Fibroblast of skin of abdomen (primary cell): ENCODE data around the gene SLC13A3.
"Not testable (repeated sequence)": the region's sequence is repeated elsewhere in the genome, so short reads cannot be mapped to it uniquely, and the experiment has no call there.

Experiments
- DNase-seq: peaks from one replicate; pipeline ENCODE4 v3.0.0-alpha.2; 2013

Gene SLC13A3

DNA sequence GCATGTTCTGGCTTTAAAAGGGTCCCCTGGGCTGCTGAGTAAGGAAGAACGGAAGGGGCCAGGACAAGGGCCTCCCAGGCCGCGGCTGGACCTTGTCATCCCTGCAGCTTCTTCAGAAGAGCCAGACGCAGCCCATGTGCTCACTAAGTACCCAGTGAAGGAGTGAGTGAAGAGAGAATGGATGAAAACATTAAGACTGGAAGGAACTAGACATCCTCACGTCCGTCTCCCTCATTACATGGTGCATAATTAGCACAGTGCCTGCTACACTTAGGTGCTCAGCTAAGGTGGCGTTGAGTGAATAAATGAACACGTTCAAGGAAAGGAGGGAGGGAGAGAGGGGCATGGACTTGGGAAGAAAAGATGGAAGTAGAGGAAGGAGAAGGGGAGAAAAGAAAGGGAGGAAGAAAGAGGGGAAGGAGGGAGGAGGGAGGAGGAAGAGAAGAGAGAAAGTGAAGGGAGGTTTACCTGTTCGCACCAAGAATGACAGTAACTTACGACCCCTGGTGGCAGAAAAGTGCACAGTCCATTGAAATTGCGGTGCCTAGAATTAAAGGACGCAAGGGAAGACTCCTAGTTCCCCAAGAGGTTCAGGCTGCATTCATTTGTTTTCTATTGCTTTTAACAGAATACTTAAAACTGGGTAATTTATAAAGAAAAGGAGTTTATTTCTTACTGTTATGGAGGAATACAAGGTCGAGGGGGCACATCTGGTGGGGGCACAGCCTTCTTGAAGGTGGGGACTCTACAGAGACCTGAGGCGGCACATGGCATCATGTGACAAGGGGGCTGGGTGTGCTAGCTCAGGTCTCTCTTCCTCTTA is 30.0 kb upstream of the SLC13A3 start:
- DNase-seq, result no peak

DNA sequence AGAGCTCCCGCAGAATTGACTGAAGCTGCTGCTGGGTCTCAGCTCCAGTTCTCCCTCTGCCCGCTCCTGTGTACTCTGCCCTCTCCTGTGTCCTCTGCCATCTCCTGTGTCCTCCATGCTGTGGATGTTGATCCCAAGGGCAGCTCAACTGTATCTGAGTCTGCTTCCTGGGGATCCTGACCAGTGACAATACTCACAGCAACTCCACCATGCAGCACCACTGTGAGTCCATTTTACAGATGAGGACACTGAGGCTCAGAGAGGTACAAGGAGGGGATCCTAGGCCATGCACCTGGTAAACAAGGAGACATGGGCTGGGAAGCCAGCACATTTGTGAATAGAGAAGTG is 29.4 kb upstream of the SLC13A3 start:
- DNase-seq, result no peak

DNA sequence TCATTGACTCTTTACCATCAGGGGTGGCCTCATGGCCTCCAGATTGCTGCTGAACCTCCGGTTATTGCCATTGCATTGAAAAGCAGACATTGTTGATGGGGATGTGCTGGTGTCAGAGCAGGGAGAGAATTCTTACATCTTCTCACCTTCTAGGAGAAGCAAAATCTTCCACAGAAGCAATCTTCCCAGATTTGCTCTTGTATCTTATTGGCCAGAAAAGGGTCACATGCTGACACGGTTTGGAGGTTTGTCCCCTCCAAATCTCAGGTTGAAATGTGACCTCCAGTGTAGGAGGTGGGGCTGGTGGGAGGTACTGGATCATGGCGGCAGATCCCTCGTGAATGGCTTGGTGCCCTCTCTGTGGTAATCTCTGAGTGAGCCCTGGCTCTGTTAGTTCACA is 27.3 kb upstream of the SLC13A3 start:
- DNase-seq, result no peak

DNA sequence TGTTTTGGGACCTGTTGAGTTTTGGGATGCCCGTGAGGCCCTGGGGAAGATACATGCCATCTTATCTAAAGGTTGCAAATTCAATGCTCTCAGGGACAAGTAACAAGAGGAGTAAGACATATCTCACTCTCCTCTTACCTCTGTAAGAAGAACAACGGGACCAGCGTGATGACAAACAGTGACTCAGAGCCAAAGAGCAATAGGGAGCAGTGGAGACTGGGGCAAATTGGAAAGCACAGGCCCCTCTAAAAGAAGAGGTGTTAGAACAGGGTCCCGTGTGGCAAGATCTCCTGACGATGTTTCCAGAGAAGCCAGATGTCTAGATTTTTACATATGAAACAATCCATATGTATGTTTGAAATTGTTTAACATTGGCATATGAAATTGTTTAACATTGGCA is 26.3 kb upstream of the SLC13A3 start:
- DNase-seq, result no peak

DNA sequence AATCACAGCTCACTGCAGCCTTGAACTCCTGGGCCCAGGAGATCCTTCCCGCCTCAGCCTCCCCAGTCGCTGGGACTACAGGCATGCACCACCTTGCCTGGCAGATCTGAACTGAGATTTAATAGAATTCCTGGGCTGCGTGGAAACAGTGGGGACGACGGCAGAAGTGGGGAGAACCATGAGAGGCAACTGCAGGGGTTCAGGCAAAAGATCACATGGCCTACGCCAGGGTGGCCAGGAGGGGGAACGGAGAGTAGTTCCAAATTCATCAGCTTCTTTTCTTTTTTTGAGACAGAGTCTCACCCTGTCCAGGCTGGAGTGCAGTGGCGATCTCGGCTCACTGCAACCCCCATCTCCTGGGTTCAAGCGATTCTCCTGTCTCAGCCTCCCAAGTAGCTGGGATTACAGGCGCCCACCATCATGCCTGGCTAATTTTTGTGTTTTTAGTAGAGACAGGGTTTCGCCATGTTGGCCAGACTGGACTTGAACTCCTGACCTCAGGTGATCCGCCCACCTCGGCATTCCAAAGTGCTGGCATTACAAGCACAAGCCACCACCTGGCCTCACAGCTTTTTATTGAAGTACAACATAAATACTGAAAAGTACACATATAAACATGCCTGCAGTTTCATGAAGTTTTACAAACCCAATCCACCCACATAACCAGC is 25.5 kb upstream of the SLC13A3 start:
- DNase-seq, result not testable (repeated sequence)

DNA sequence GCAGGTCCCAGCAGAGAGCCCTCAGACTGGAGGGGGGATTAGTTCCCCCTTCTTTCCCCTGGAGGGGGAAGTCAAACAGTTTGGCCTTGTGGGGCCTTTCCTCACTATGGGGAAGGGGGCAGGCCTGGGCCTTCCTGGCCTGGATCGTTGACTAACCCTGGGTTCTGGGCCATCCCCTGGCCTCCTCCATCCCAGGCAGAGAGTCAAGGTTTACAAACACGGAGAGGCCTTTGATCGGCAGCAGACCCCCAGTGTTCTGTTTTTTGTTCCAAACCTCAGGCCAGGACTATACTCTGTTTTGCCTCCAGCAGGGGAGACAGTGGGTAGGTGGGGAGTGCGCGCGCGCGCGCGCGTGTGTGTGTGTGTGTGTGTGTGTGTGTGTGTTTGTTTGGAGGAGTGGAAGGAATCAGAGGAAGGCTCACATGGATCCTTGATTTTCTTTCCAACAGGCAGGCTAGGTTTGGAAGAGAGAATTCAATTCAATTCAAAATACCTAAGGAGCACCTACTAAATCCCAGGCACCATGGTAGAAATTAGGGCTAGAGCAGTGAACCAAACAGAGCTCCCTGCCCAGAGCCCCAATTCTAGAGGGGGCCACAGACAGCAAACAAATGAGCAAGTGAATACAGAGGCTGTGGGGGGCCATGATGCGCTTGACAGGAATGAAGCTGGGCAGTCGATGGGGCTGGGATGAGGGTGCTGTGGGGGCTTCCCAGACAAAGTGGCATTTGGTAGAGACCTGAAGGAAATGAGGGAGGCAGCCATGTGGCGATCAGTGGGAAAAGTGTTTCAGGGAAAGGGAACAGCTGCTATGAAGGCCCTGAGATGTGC is 23.2 kb upstream of the SLC13A3 start:
- DNase-seq, result no peak

DNA sequence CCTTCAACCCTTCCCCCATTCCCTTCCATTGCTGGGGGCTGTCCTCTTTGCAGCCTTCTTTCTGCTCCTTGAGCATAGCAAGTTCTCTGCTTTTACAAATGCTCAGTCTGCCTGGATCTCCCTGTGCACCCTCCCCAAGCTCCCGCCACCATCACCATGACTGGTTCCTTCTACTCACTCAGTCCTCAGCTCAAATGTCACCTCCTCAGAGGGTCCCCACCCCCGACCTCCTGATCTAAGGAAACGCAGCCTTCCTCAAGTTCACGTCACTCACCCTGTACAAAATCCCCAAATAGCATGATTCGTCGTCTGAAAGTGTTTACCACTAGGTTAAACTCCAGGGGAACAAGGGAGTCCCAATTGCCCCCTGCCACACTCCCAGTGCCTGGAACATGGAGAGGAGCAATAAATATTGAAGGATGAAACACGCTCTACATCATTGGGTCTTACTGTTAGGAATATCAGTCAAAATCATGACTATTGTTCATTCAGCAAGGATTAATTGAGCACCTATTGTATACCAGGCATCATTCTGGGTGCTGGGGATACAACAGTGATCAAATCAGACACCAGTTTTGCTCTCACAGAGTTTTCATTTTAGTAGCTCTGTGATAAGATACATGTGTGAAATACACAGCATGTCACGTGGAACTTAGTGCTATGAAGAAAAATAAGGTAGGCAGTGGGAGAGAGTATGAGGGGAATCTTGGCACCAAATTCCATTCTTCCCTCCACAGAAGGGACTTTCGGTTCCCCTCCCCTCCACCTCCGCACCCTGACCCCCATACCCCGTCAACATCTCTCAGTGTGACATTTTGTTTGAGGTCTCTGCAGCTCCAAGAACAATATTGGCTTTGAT is 22.4 kb upstream of the SLC13A3 start:
- no peak for DNase-seq

DNA sequence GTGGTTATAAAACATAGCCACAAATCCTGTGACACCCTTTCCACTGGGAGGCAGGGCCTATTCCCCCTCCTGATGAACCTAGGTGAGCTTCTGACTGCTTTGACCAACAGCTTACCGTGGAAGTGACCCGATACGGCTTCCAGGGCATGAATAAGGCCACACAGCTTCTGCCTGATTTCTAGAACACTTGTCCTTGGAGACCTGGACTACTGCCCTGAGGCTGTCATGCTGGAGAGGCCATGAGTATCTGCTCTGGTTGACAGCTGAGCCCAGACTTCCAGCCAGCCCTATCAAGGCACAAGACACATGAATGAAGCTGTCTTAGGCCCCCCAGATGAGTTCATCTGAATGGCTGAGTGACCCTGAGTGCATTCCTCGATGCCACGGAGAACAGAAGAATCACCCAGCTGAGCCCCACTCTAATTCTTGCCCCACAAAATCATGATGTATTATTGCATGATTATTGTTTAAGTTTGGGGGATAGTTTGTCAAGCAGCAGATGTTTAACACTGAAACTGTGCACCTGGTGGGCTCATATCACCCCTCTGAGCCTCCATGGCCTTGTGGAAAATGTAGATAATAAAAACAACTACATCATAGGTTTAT is 21.4 kb upstream of the SLC13A3 start:
- no peak for DNase-seq

DNA sequence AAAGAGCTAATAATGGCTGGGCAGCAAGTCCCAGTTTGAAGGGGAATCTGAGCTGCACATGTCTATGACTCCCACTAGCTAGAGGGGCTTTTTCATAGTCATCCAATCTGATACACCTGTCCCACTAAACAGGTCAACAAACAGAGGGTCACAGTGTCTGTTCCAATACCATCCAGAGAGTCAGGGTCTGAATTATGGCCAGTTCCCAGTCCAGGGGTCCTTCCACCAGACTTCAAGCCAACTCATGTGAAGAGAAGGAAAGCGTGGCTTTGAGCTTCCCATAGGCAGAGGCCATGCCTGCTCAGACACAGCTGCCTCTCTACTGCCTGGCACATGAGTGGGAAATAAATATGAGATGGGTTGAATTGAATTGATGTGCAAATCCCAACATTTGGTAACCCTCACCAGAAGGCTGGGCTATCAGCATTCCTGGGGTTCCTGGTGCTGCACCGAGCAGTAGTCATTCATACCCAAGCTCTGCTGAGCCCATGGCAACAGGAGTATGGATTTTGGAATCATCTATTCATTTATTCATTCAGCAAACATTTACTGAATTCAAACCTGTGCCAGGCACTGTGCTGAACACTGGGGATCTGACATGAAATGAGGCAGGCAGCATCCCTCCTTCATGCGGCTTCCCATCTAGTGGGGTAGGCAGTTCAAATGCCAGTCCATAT is 20.7 kb upstream of the SLC13A3 start:
- no peak for DNase-seq

DNA sequence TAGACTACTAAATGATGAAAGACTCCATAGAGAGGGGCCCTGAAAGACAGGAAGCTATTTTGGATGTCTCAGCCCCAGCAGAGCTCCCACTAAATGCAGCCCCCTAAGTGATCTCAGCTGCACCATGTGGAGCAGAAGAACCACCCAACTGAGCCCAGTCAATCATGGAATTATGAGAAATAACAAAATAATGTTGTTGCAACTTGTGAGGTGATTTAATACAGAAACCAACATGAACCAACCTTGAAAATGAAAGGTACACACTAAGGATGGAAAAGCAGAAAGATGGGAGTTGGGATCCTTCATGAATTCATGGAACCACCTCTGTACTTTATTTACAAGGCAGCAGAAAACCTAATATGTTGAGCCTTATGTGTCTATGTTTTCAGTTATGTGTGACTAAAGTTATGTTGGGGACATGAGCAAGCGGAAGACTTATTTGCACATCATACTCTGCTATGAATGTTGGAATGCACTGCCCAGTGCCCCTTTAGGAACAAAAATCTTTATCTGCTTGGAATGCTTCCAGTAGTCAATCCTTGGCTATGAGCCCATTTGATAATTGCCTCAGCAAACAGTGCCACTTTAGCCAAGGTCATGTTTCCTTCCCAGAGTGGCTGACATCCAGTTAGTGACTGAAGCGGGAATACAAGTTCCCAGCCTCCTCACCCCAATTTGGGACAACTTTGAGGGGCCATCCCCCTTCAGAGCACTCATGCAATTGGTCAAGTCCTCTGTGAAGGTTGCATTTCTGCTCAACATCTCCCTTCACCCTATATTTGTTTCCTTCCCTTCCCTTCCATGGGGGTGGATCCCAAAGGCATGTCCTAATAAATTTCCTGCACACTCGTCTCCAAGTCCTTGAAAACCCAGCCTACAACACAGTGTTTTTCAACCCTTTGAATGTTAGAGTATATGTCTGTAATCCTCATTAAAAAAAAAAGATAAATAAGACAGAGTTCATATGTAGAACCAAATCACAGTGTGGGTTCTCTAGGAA is 19.6 kb upstream of the SLC13A3 start:
- no peak for DNase-seq

DNA sequence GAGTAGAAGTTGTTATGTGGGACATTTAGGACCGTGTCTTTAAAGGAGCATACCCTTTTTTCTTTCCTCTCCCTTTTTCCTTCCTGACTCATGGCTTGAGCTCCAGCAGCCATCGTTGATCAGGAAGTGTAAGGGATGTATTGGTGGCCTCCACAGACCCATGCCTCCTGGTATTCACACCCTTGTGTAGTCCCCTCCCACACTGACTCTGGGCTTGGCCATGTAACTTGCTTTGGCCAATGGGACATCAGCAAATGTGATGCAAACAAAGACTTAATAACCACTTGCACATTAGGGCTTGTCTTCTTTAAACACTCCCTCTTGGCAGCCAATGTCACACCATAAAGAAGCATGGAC is 18.9 kb upstream of the SLC13A3 start:
- no peak for DNase-seq

DNA sequence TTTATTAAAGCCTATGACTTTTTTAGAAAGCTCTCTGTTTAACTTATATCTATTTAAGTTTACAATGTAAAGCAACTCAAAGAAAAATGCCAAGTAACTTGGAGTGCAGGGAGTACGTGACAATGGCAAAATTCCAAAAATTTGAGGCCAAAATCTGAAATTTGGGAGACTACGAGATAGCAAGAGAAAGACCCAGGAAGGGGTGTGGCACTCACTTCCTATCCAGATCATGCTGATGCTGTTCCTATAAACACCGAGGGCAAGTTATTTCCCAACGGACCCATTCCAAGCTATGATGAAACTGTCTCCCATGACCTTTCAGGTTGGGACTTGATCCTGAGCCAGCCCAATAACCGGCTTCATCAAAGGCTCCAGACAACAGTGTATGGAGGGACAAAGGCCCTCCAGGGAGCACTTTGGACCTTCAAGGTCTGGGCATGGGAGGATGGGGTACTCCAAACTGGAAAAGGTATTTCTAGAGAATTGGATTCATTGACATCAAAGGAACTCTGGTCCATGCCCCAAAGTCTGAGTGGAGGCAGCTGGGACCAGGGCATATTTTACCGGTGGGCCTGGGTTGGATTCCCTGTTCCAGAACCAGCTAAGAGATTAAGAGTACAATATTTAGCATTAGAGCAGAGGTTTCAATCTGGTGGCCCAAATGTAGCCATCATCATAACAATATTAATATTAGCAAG is 15.7 kb upstream of the SLC13A3 start:
- DNase-seq, result no peak

DNA sequence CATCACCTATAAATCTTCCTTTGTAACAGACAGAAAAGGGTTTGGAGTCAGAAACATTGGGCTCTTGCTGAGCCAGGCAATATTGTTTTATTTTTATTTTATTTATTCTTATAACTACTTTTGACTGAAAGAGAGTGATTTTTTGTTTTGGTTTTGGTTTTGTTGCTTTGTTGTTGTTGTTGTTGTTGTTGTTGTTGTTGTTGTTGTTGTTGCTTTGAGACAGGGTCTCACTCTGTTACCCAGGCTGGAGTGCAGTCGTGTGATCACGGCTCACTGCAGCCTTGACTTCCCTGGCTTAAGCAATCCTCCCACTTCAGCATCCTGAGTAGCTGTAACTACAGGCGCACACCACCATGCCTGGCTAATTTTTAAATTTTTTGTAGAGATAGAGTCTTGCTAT is 15.0 kb upstream of the SLC13A3 start:
- DNase-seq, result no peak

DNA sequence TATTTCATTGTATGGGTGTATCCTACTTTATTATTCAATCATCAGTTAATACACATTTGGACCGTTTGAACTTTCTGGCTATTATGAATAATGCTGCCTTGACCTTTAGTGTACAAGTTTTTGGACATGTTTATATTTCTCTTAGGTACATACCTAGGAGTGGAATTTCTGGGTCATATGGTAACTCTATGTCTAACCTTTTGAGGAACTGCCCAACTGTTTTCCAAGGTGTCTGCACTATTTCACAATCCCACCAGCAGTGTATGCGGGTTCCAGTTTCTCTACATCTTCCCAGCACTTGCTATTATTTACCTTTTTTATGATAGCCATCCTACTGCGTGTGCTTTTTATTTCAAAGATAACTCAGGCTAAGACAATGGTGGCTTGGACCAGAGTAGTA is 14.3 kb upstream of the SLC13A3 start:
- DNase-seq, result no peak

DNA sequence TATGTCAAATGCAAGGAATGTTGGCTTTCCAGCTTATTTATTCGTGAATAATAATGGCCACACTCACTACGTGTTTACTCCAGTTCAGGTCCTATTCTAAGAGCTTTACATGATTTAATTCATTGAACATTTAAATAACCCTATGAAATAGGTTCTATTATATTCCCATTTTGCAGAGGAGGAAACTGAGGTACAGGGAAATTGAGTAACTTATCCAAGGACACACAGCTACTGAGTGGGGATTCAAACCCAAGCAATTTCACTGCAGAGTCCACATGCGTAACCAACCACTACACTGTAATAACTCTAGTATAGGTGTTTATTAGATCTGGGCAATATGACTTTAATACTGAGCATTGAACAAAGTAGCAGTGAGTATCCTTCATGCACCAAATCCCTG is 12.3 kb upstream of the SLC13A3 start:
- no peak for DNase-seq

DNA sequence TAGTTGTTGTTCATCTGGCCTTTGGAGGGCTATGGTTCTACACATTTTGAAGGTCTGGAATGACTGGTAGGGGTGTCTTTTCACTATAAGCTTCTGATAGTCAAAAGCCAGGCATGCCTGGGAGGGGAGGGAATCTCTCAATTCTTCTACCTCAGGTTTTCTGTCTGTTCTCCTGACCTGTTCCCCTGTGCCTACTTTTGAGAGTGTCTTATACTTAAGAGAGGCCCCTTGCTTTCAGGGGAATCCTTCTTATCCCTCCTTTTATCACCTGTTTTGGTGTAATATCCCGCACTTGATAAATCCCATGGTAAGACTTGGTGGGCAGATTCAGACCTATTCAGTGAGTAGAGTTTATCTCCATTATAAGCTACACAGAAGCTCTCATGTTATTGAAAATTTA is 10.4 kb upstream of the SLC13A3 start:
- DNase-seq, result no peak

DNA sequence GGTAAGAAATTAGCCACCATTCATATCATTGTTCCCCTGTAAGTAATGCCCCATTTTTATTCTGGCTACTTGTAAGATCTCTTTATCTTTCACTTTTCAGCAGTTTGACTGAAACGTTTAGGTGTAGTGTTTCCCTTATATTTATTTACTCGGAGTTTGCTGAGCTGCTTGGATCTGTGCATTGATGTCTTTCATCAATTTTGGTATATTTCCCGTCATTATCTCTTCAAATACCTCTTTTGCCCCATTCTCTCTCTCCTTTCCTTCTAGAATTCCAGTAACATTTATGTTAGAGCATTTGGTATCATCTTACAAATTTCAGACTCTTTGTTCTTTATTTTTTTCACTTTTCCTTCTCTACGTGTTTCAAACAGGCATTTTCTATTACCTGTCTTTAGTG is 9.2 kb upstream of the SLC13A3 start:
- no peak for DNase-seq

DNA sequence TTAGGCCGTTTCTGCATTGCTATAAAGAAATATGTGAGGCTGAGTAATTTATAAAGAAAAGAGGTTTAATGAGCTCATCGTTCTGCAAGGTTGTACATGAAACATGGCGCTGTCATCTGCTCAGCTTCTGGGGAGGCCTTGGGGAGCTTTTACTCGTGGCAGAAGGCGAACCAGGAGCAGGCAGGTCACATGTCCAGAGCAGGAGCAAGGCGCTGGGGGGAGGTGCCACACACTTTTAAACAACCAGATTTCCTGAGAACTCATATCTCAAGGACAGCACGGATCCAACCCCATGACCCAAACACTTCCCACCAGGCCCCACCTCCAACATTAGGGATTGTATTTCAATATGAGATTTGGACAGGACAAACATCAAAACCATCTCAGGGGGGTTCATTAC is 6.4 kb upstream of the SLC13A3 start:
- DNase-seq, result no peak

DNA sequence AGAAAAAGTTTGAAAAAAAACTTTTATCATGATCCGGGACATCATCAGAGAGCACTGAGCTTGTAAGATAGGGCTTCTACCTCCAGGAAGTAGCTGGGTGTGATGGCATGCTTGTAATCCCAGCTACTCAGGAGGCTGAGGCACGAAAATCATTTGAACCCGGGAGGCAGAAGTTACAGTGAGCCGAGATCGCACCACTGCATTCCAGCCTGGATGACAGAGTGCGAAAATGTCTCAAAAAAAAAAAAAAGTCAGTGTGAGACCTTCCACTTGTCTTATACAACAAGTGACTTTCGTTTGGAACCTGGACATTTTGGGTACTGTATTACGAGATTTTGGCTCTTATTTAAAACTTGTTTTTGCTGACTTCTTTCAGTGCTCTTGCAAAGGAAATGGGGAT is 5.9 kb upstream of the SLC13A3 start:
- DNase-seq, result no peak

DNA sequence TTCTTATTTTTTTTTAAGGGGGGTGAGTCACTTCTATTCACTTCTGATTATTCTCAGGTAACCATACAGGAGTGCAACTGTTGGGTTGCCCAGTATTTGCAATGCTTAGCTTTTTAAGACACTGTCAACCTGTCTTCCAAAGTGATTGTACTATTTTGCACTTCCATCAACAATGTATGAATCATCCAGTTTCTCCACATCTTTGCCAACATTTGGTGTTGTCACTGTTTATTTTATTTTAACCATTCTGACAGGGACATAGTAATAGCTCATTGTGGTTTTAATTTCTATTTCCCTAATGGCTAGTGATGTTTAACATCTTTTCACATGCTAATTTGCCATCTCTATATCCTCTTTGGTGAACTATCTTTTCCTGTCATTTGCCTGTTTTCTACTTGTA is 1.4 kb upstream of the SLC13A3 start:
- no peak for DNase-seq
